ENCODE results near the gene SMAD6.

SMAD6 gene

DNA sequence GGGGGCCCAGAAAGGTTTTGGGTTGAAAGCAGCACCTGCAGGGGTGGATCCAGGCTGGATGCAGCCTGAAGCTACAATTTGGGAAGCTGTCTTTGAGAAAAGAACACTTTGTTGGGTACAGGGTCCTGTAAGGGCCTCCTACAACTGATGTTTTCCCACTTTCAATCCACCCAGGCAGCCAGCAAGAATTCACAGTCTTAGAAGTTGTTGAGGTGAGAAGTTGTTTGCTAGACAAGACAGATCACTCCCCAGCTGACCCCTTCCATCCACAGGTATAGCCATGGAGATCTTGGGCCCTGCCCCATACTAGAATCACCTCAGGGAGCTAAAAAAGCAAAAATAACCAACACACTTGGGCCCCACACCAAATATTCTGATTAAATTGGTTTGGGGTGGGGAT is 10.3 kb upstream of the SMAD6 start:
- TF ChIP-seq, protein P1, sequence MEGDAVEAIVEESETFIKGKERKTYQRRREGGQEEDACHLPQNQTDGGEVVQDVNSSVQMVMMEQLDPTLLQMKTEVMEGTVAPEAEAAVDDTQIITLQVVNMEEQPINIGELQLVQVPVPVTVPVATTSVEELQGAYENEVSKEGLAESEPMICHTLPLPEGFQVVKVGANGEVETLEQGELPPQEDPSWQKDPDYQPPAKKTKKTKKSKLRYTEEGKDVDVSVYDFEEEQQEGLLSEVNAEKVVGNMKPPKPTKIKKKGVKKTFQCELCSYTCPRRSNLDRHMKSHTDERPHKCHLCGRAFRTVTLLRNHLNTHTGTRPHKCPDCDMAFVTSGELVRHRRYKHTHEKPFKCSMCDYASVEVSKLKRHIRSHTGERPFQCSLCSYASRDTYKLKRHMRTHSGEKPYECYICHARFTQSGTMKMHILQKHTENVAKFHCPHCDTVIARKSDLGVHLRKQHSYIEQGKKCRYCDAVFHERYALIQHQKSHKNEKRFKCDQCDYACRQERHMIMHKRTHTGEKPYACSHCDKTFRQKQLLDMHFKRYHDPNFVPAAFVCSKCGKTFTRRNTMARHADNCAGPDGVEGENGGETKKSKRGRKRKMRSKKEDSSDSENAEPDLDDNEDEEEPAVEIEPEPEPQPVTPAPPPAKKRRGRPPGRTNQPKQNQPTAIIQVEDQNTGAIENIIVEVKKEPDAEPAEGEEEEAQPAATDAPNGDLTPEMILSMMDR (IDR thresholded peaks at IDR 0.05; ENCODE audit: low read length, missing control alignments), result no peak
- H3K4me3 ChIP-seq (replicated peaks; ENCODE audit: low read depth, low read length), result no peak overlapping the region

DNA sequence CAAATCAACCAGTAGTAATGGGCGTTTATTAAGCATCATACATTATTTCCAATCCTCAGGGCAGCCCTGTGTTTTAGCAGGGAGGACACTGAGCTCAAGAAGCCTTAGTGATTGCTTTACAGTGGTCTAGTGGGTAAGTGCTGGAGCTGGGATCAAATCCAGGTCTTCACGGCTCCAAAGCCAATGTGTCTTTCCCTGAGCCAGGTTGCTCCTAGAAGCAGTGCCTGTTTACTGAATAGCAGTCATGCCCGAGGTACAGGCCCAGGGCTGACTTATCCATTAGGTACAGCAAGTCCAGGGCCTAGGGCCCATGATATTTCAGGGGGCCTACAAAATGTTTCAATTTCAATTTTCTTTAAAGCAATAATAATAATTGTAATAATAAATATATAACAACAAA is 9.6 kb upstream of the SMAD6 start:
- no peak for DNase-seq (ENCODE audit: low read depth)
- TF ChIP-seq, protein P1 (IDR thresholded peaks at IDR 0.05; ENCODE audit: low read length, missing control alignments), result no peak

More for the DNA sequence above, 10.3 kb upstream of the SMAD6 start:
- DNase-seq (ENCODE audit: low read depth), result no peak

DNA sequence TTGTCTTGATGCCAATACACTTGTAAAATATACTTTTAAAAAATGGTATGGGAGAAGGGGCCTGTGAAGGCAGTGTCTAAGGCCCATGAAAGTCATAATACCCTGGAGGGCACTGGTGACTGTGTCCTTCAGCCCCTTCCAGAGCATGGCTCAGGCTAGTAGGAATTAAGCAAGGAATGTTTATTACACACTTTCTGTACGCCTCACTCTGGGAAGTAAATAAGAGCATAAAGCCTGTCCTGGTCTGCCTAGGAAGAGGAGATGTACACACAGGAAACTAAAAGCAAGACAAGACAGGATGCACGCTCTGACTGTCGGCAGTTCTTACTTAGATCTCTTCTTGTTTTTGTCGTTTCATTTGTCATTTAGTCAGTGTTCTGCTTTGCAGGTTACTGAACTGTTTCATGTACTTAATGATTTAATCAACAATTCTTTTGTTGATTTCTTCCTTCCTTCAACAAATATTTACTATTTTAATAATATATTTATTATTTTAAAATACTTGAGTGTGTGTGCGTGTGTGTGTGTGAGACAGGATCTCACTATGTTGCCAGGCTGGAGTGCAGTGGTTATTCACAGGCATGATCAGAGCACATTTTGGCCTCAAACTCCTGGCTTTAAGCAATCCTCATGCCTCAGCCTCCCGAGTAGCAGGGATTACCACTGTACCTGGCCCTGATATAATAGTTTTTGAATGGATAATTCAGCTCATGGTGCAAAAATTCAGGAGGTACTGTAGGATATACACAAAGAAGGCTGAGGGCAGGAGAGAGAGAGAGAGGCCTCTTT is 9.0 kb upstream of the SMAD6 start:
- DNase-seq (ENCODE audit: low read depth), result no peak
- TF ChIP-seq, protein P1 (IDR thresholded peaks at IDR 0.05; ENCODE audit: low read length, missing control alignments), result no peak
- H3K4me3 ChIP-seq (replicated peaks; ENCODE audit: low read depth, low read length), result no peak overlapping the region

More for the DNA sequence above, 9.6 kb upstream of the SMAD6 start:
- H3K4me3 ChIP-seq (replicated peaks; ENCODE audit: low read depth, low read length), result no peak overlapping the region

DNA sequence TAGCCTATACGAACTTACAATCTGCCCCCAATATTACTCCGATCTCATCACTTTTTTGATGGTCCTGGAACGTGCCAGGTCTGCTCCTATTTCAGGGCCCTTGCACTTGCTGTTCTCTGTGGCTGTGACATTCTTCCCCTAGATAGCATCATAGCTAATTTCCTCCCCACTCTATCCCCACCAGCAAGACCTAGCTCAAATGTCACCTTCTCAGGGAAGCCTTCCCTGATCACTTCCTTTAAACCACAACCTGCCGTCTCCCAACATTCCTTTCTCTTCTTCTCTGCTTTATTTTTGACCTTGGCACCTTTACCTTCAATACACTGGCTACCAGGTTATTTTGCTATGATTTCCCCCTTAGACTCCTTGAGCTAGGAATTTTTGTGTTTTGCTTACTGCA is 5.3 kb upstream of the SMAD6 start:
- no peak overlapping the region for H3K4me3 ChIP-seq (replicated peaks; ENCODE audit: low read depth, low read length)
- DNase-seq (ENCODE audit: low read depth), result no peak
- TF ChIP-seq, protein P1 (IDR thresholded peaks at IDR 0.05; ENCODE audit: low read length, missing control alignments), result no peak

DNA sequence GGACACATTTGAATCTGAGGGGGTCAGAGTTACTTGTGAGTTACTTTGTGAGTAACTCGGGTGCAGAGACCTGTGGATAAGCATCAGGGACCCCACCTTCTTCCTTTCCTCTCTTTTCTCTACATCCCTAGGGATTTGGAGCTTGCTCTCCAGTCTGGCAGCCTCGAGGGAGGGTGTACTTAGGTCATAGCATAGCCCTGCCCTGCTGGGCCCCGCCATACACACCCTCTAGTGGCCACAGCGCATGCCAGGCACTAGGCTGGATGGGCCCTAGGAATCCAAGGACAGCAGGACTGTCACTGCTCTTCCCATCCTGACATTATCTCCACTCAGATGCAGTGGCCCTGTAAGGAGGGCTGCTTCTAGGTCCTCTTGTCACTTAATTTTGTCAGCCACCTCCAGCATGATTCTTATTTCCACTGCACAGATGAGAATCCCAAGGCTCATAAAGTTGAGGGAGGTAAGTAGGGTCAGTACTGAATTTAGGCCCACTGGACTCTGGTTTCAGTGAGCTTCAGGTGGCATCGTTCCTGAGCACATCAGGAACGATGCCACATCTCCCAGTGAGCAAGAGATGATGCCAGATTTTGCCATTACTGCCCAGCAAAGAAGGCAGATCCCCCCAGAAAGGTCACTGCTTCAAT is 3.6 kb upstream of the SMAD6 start:
- peak; percentile 82 for DNase-seq (ENCODE audit: low read depth)
- TF ChIP-seq, protein P1 (IDR thresholded peaks at IDR 0.05; ENCODE audit: low read length, missing control alignments), result peak; percentile 97

DNA sequence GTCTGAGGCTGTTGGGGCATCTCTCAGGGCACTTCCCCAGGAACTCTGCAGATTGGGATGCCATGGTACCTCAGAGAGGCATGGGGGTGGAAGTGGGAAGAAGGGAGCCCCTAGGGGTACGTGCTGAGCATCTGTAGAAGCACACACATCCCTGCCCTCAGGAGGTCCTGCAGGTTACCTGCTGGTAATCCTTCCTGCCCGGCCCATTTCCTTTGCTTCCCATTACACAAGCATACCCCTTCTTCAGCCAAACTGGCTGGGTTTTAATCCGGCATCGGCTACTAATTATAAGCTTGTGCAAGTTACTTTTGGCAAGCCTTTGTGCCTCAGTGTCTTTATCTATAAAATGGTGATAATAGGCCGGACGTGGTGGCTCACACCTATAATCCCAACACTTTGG is 3.1 kb upstream of the SMAD6 start:
- H3K4me3 ChIP-seq (replicated peaks; ENCODE audit: low read depth, low read length), result no peak overlapping the region
- TF ChIP-seq, protein P1 (IDR thresholded peaks at IDR 0.05; ENCODE audit: low read length, missing control alignments), result no peak
- no peak for DNase-seq (ENCODE audit: low read depth)

More for the DNA sequence above, 3.6 kb upstream of the SMAD6 start:
- H3K4me3 ChIP-seq (replicated peaks; ENCODE audit: low read depth, low read length), result no peak overlapping the region

All from fibroblast of pulmonary artery (primary cell).